Nephron progenitor cell (in vitro differentiated cells): ENCODE measurements around the gene SLC22A2.

Experiments used
- DNase-seq: peaks from one replicate; pipeline ENCODE4 v3.0.0; 2021
- H3K27ac Mint-ChIP-seq: 2 replicates; pipeline ENCODE4 v1.8.0; 2021; ENCODE audit warnings: mild to moderate bottlenecking, moderate library complexity, mixed read lengths
- H3K27me3 Mint-ChIP-seq: 2 replicates; pipeline ENCODE4 v1.8.0; 2021; ENCODE audit warnings: mild to moderate bottlenecking, low read depth, mixed read lengths; ENCODE audit not compliant: poor library complexity
- H3K36me3 Mint-ChIP-seq: 2 replicates; pipeline ENCODE4 v1.8.0; 2021; ENCODE audit warnings: low read depth, mixed read lengths
- H3K4me1 Mint-ChIP-seq: 2 replicates; pipeline ENCODE4 v1.8.0; 2021; ENCODE audit warnings: mixed read lengths
- H3K4me3 Mint-ChIP-seq: 2 replicates; pipeline ENCODE4 v1.8.0; 2021; ENCODE audit warnings: mild to moderate bottlenecking, moderate library complexity, mixed read lengths
- H3K9me3 Mint-ChIP-seq: 2 replicates; pipeline ENCODE4 v1.8.0; 2021; ENCODE audit warnings: mild to moderate bottlenecking, moderate library complexity, mixed read lengths
- CTCF ChIP-seq: fragments of 200-600 bp; sonication (generic); IDR thresholded peaks from 2 replicates; pipeline ENCODE4 v1.5.0; 2021; ENCODE audit warnings: antibody characterized with exemption

Gene SLC22A2

DNA sequence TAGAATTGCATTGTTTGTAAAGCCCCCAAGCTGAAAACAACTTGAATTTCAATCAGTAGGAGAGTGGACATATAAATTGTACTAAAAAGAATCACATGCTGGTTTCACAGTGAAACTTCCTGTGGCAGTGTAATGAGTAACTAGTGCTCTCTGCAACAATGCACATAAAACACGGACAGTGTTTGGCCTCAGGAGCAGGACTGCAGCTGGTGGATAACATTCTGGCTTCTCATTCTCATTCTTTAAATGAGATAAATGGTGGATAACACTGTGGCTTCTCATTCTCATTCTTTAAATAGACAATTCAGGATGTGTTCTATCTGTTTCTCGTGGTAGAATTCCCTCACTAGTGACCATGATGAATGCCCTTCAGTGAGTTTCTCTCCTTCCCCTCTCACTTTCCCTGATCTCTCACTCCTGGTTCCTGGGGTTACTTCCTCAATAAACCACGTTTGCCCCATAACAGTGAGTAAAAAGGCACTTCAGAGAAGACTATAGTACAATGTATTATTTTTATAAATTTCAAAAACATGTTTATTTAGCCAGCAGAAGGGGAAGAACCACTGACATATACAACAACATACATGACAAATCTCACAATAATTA is 59.9 kb downstream of the SLC22A2 start:
- H3K4me3 Mint-ChIP-seq: no peak overlapping the region
- peaks cover 38% of the 10 kb centered on the region for H3K9me3 Mint-ChIP-seq
- no peak overlapping the region for H3K27ac Mint-ChIP-seq
- DNase-seq: no peak
- H3K4me1 Mint-ChIP-seq: peaks cover 28% of the 10 kb centered on the region
- TF ChIP-seq CTCF: no peak
- H3K27me3 Mint-ChIP-seq: peaks cover 4% of the 10 kb centered on the region
- no peaks in the 10 kb centered on the region for H3K36me3 Mint-ChIP-seq

DNA sequence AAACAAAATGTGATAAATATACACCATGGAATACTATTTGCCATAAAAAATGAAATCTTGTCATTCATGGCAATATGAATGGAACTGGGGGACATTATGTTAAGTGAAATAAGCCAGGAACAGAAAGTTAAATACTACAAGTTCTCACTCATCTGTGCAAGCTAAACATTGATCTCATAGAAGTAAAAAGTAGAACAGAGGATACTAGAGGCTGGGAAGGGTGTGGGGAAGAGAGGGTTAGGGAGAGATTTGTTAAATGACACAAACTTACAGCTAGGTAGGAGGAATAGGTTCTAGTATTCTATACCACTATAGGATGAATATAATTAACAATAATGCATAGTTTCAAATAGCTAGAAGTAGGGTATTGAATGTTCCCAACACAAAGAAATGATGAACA is 61.0 kb downstream of the SLC22A2 start:
- Mint-ChIP-seq H3K27ac (no peak overlapping the region), H3K9me3 (peaks cover 47% of the 10 kb centered on the region), H3K4me3 (no peak overlapping the region), H3K4me1 (peaks cover 28% of the 10 kb centered on the region), H3K27me3 (peaks cover 4% of the 10 kb centered on the region), H3K36me3 (no peaks in the 10 kb centered on the region)
- no peak for DNase-seq
- no peak for TF ChIP-seq CTCF

DNA sequence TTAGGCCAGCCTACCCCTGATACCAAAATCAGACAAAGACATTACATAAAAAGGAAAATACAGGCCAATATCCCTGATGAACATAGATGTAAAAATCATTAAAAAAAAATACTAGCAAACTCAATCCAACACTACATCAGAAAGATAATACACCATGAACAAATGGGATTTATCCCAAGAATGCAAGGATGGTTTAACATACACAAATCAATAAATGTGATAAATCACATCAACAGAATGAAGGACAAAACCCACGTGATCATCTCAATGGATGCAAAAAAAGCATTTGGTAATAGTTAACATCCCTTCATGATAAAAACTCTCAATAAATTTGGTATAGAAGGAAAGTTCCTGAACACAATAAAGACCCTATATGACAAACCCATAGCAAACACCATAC is 63.8 kb downstream of the SLC22A2 start:
- peaks cover 56% of the 10 kb centered on the region for H3K9me3 Mint-ChIP-seq
- peaks cover 8% of the 10 kb centered on the region for H3K4me1 Mint-ChIP-seq
- no peaks in the 10 kb centered on the region for H3K36me3 Mint-ChIP-seq
- no peak for DNase-seq
- H3K27ac Mint-ChIP-seq: no peak overlapping the region
- TF ChIP-seq CTCF: no peak
- peaks cover 8% of the 10 kb centered on the region for H3K27me3 Mint-ChIP-seq
- no peak overlapping the region for H3K4me3 Mint-ChIP-seq

DNA sequence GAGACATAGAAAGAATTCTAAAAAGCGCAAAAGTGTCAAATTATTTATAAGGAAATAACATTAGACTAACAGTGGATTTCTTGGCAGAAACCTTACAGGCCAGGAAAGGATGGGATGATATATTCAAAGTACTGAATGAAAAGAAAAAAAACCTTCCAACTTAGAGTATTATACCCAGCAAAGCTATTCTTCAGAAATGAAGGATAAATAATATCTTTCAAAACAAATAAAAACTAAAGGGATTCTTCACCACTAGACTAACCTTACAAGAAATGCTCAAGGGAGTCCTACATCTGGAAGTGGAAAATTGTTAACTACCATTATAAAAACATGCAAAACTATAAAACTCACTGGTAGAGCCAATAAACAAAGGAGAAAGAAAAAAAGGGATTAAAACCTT is 65.8 kb downstream of the SLC22A2 start:
- no peak overlapping the region for H3K4me3 Mint-ChIP-seq
- no peak for TF ChIP-seq CTCF
- H3K27ac Mint-ChIP-seq: no peak overlapping the region
- peaks cover 56% of the 10 kb centered on the region for H3K9me3 Mint-ChIP-seq
- no peaks in the 10 kb centered on the region for H3K36me3 Mint-ChIP-seq
- H3K27me3 Mint-ChIP-seq: peaks cover 8% of the 10 kb centered on the region
- no peak for DNase-seq
- H3K4me1 Mint-ChIP-seq: no peaks in the 10 kb centered on the region

DNA sequence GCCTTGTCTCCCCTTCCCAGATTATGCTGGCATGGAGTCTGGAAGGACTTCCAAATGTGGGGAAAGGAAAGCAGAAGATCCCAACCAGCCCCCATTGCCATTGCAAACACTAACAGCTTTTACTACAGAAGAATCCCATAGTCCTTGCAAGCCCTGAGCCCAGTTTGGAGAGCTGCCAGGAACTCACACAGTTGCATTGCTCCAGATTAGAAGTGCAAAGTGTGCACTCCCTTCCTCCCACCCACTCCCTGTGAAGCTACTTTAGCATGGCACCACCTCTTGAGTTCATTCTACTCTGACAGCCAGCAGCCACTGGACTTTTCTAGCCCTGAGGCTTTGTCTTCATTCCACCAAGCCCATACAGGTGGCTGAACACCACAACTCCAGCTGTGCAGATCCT is 67.6 kb downstream of the SLC22A2 start:
- peaks cover 4% of the 10 kb centered on the region for H3K27me3 Mint-ChIP-seq
- DNase-seq: no peak
- no peak overlapping the region for H3K4me3 Mint-ChIP-seq
- H3K36me3 Mint-ChIP-seq: no peaks in the 10 kb centered on the region
- H3K27ac Mint-ChIP-seq: no peak overlapping the region
- TF ChIP-seq CTCF: no peak
- H3K4me1 Mint-ChIP-seq: no peaks in the 10 kb centered on the region
- H3K9me3 Mint-ChIP-seq: peaks cover 48% of the 10 kb centered on the region

GRCh38 chr6:160190081-160190480 is 68.5 kb downstream of the SLC22A2 start:
- Mint-ChIP-seq H3K27ac (no peak overlapping the region), H3K4me1 (no peaks in the 10 kb centered on the region), H3K4me3 (no peak overlapping the region), H3K36me3 (no peaks in the 10 kb centered on the region), H3K9me3 (peaks cover 42% of the 10 kb centered on the region), H3K27me3 (peaks cover 4% of the 10 kb centered on the region)
- no peak for TF ChIP-seq CTCF
- no peak for DNase-seq
